Measurements from ENCODE around the gene HBG2. TPM values are rescaled to one million over a fixed set of nuclear protein-coding genes. Genes with fewer than 3 reads are reported as not detected.

Gene HBG2
- total and polyA plus RNA-seq, 2 of the 4 experiments (the other 2 are of a cell fraction), result 0.54 TPM; not detected in 1

DNA sequence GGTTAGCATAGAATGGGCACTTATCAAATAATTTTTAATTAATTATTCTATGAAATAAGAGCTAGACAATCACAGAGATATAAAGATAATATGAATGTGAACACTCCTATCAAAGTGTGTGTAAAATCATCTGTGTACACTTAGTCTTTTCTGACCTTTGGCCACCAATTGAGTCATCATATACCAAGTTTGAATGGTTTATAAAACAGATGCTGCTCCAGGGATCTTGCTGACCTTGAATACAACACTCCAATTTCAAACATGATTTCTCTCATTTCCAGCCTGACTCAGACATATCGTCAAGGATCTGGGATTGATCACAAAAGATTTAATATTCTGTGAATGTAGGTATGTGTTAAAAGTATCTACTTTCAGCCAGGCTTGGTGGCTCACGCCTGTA is 51.2 kb downstream of the HBG2 start:
- intact Hi-C loops (cut with micrococcal nuclease) (loop anchor here (5.0 kb wide), 1 partner anchor 576 kb away; no protein-coding TSS in a partner anchor), in situ Hi-C loops (cut with MboI; ENCODE audit: low sequenced_read_pairs) (loop anchor here (5.0 to 10.0 kb wide), 2 partner anchors 79 to 169 kb away; no protein-coding TSS in a partner anchor), dilution Hi-C loops (cut with HindIII; ENCODE audit: low sequenced_read_pairs, unreplicated experiment) (no loop called here)
- no peak overlapping the region for H3K4me3 ChIP-seq (ENCODE audit: insufficient read depth, low read depth, low read length)
- H2AK9ac ChIP-seq (replicated peaks; ENCODE audit: low read depth, low read length, poor library complexity), result no peak overlapping the region
- peak overlapping the region; percentile 27; the same call in 1 of the 2 replicates for H3K4ac ChIP-seq (ENCODE audit: low read depth, low read length)
- peak overlapping the region in 1 of 2 experiments; percentile 80; a peak in 2 of 4 replicates for H4K8ac ChIP-seq (ENCODE audit: low read depth in 2 of 2, low read length in 2 of 2)
- H3K9ac ChIP-seq (ENCODE audit: low read depth, low read length), result no peak overlapping the region
- ChIA-PET POLR2A (ENCODE audit: unreplicated experiment) (no interaction called here), CTCF (interaction anchor here (0.6 to 1.4 kb wide), 3 partner anchors 88 to 496 kb away, joined by 3 to 5 read pairs (median 3); no protein-coding TSS in a partner anchor)
- peak overlapping the region; percentile 35; the same call in 1 of the 2 replicates for H4K5ac ChIP-seq (ENCODE audit: low read depth, low read length)
- peak overlapping the region; percentile 99 for H2BK5ac ChIP-seq (ENCODE audit: low read depth, low read length, poor library complexity, severe bottlenecking)
- no CpG with 5 or more reads among the region's 2 CpGs for WGBS, 2 experiments (ENCODE audit: extremely low coverage in 2 of 2, insufficient read length in 1 of 2)
- H3K27me3 ChIP-seq (ENCODE audit: control insufficient read depth, insufficient read depth, low read length), result no peaks in the 10 kb centered on the region
- 0 out of 4 replicates have a peak, but pooled peaks cover 0 to 3% of the 10 kb centered on the region in 2 experiments for H3K79me1 ChIP-seq (ENCODE audit: low read depth in 1 of 2, low read length in 2 of 2)
- no peak overlapping the region for H2AK5ac ChIP-seq (ENCODE audit: low read depth, low read length)
- DNase-seq (peak; percentile 71), ATAC-seq (ENCODE audit: low read depth) (peak; percentile 60)
- H3K27ac ChIP-seq (ENCODE audit: insufficient read depth, low read length), result peak overlapping the region; percentile 22; the same call in 1 of the 2 replicates
- H3K4me2 ChIP-seq (ENCODE audit: low read depth, low read length), result no peak overlapping the region
- no peak overlapping the region for H2AFZ ChIP-seq (replicated peaks; ENCODE audit: low read length, poor library complexity)
- no TSS peak for BruUV-seq (replicated peaks)
- no peak overlapping the region for H2BK15ac ChIP-seq (ENCODE audit: low read depth, low read length)
- 0 out of 2 replicates have a peak overlapping the region, but pooled peaks have one; percentile 51 for H2BK20ac ChIP-seq (ENCODE audit: low read depth, low read length)
- H3K56ac ChIP-seq (ENCODE audit: extremely low read depth, insufficient read depth, low read length), result no peak overlapping the region
- H4K20me1 ChIP-seq (ENCODE audit: insufficient read depth, low read length), result no peaks in the 10 kb centered on the region
- H3K18ac ChIP-seq (ENCODE audit: low read depth, low read length), result peak overlapping the region; percentile 57; the same call in 1 of the 2 replicates
- peak overlapping the region; percentile 66 for H2BK120ac ChIP-seq (ENCODE audit: low read depth, low read length)
- H3K14ac ChIP-seq (replicated peaks; ENCODE audit: low read depth, low read length), result no peak overlapping the region
- peaks cover 4% of the 10 kb centered on the region; the same call in 1 of the 2 replicates for H3K4me1 ChIP-seq (ENCODE audit: control insufficient read depth, insufficient read depth, low read length)
- TF ChIP-seq RAD21 (IDR thresholded peaks at IDR 0.05; ENCODE audit: low read length) (no peak), RFX5 (IDR thresholded peaks at IDR 0.05; ENCODE audit: low read depth, low read length) (no peak), MAZ (IDR thresholded peaks at IDR 0.05; ENCODE audit: borderline replicate concordance, low read depth, low read length) (no peak), BHLHE40 (IDR thresholded peaks at IDR 0.05; ENCODE audit: low read depth, low read length) (no peak), SMC3 (IDR thresholded peaks at IDR 0.05; ENCODE audit: low read depth, low read length) (no peak), CEBPB (IDR thresholded peaks at IDR 0.05; ENCODE audit: low read depth, low read length) (no peak), POLR2A (IDR thresholded peaks at IDR 0.05; ENCODE audit: low read depth, low read length) (no peak), MAFK (IDR thresholded peaks at IDR 0.05; ENCODE audit: low read depth, low read length) (no peak), FOS (IDR thresholded peaks at IDR 0.05; ENCODE audit: low read depth, low read length) (no peak), RCOR1 (IDR thresholded peaks at IDR 0.05; ENCODE audit: insufficient replicate concordance, low read length) (no peak), CHD1 (IDR thresholded peaks at IDR 0.05; ENCODE audit: low read depth, low read length) (no peak)
- TF ChIP-seq, protein P1, sequence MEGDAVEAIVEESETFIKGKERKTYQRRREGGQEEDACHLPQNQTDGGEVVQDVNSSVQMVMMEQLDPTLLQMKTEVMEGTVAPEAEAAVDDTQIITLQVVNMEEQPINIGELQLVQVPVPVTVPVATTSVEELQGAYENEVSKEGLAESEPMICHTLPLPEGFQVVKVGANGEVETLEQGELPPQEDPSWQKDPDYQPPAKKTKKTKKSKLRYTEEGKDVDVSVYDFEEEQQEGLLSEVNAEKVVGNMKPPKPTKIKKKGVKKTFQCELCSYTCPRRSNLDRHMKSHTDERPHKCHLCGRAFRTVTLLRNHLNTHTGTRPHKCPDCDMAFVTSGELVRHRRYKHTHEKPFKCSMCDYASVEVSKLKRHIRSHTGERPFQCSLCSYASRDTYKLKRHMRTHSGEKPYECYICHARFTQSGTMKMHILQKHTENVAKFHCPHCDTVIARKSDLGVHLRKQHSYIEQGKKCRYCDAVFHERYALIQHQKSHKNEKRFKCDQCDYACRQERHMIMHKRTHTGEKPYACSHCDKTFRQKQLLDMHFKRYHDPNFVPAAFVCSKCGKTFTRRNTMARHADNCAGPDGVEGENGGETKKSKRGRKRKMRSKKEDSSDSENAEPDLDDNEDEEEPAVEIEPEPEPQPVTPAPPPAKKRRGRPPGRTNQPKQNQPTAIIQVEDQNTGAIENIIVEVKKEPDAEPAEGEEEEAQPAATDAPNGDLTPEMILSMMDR (conservative IDR thresholded peaks at IDR 0.05; ENCODE audit: low read depth, low read length), result no peak
- TF ChIP-seq, protein P2, sequence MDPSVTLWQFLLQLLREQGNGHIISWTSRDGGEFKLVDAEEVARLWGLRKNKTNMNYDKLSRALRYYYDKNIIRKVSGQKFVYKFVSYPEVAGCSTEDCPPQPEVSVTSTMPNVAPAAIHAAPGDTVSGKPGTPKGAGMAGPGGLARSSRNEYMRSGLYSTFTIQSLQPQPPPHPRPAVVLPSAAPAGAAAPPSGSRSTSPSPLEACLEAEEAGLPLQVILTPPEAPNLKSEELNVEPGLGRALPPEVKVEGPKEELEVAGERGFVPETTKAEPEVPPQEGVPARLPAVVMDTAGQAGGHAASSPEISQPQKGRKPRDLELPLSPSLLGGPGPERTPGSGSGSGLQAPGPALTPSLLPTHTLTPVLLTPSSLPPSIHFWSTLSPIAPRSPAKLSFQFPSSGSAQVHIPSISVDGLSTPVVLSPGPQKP (IDR thresholded peaks at IDR 0.05; ENCODE audit: borderline replicate concordance, low read depth, low read length), result no peak
- TF ChIP-seq, protein P3, sequence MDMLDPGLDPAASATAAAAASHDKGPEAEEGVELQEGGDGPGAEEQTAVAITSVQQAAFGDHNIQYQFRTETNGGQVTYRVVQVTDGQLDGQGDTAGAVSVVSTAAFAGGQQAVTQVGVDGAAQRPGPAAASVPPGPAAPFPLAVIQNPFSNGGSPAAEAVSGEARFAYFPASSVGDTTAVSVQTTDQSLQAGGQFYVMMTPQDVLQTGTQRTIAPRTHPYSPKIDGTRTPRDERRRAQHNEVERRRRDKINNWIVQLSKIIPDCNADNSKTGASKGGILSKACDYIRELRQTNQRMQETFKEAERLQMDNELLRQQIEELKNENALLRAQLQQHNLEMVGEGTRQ (IDR thresholded peaks at IDR 0.05; ENCODE audit: low read depth, low read length), result no peak
- 0 out of 2 replicates have a peak, but pooled peaks cover 1% of the 10 kb centered on the region for H3K36me3 ChIP-seq (ENCODE audit: control insufficient read depth, insufficient read depth, low read length)
- H4K91ac ChIP-seq (ENCODE audit: insufficient read depth, low read depth, low read length), result peak overlapping the region; percentile 73; the same call in 1 of the 2 replicates
- no peak overlapping the region for H3K23ac ChIP-seq (ENCODE audit: low read depth, low read length)
- H3K9me3 ChIP-seq (ENCODE audit: control insufficient read depth, insufficient read depth, low read length), result no peaks in the 10 kb centered on the region
- no peaks in the 10 kb centered on the region for H3K9me1 ChIP-seq (ENCODE audit: insufficient read depth, low read length)

All from IMR-90 (cell line).